Subcutaneous adipose tissue (tissue), 4 donors: ENCODE measurements around the gene FCGR2B. TPM values are rescaled to one million over a fixed set of nuclear protein-coding genes. Genes with fewer than 3 reads are reported as not detected.

Experiments
- total RNA-seq, 4 donors: library from RNA; depleted of rRNA; stranded (reverse); fragments of >200 nt; gene quantifications; one replicate each; pipeline ENCODE4 v1.1.0, GENCODE V29; 2016
- TF ChIP-seq, protein P1 (sequence below): fragments of 450-650 bp; IDR thresholded peaks from one replicate; pipeline ENCODE4 v1.5.1; 2016; ENCODE audit warnings: low read depth, mild to moderate bottlenecking, control low read depth, antibody characterized with exemption, moderate library complexity

Gene FCGR2B
- total RNA-seq, 4 donors from 2014 or later: 35.0 to 141 (median 102) TPM

DNA sequence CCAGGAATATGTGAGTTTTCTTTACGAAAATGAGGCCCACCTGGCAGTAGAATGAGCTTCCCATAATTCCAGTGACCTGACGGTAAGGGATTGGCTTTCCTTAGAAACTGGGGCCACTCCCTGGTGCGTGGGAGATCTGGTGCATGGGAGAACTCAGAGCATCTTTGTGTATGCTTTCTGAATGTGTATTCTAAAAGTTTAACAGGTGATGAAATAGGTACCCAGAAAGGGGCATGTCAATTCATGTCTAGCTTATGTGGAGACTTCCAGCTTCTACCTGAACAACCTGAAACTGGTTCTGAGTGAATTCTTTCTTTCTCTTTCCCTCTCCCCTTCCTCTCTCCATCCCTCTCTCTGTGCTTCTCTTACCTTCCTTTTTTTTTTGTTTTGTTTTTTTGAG lies 28.9 kb downstream of the FCGR2B start:
- TF ChIP-seq, protein P1, sequence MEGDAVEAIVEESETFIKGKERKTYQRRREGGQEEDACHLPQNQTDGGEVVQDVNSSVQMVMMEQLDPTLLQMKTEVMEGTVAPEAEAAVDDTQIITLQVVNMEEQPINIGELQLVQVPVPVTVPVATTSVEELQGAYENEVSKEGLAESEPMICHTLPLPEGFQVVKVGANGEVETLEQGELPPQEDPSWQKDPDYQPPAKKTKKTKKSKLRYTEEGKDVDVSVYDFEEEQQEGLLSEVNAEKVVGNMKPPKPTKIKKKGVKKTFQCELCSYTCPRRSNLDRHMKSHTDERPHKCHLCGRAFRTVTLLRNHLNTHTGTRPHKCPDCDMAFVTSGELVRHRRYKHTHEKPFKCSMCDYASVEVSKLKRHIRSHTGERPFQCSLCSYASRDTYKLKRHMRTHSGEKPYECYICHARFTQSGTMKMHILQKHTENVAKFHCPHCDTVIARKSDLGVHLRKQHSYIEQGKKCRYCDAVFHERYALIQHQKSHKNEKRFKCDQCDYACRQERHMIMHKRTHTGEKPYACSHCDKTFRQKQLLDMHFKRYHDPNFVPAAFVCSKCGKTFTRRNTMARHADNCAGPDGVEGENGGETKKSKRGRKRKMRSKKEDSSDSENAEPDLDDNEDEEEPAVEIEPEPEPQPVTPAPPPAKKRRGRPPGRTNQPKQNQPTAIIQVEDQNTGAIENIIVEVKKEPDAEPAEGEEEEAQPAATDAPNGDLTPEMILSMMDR: no peak

DNA sequence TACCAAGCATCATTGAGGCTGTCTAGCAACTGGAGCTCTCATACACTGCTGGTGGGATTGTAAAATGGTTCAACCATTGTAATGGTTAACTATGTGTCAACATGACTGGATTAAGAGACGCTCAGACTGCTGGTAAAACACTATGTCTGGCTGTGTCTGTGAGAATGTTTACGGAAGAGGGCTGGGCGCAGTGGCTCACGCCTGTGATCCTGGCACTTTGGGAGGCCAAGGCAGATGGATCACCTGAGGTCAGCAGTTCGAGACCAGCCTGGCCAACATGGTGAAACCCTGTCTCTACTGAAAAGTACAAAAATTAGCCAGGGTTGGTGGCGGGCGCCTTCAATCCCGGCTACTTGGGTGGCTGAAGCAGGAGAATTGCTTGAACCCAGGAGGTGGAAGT lies 39.3 kb downstream of the FCGR2B start:
- TF ChIP-seq, protein P1: no peak

DNA sequence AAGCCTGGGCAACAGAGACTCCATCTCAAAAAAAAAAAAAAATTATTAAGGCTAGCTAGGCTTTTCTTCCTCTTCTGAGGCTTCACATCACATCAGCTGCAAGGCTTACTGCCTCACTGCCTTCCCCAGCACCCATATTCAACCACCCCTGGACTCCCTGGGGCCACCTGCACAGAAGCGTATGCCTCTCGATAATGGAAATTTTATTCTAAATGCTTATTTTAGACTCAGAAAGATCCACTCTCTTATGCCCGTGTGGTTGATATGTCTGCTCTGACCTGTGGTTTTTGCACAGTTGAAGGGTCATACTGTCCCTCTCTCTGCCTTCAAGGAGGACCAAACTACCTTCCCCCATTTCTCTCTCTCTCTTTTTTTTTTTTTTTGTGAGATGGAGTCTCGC lies 42.6 kb downstream of the FCGR2B start:
- TF ChIP-seq, protein P1: no peak

DNA sequence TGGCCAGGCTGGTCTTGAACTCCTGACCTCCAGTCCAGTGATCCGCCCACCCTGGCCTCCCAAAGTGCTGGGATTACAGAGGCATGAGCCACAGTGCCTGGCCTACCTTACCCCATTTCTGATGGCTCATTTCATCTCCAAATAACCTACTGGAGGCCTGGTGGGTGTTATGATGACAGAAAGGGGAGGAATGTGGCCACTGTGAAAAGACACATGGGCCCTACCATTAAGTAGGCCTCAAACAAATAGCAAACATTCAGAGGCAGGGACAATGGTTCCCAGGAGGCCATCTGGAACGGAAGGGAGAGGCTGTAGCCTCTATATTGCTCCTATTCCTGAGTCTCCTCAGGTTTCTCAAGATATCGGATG lies 43.2 kb downstream of the FCGR2B start:
- TF ChIP-seq, protein P1: no peak

DNA sequence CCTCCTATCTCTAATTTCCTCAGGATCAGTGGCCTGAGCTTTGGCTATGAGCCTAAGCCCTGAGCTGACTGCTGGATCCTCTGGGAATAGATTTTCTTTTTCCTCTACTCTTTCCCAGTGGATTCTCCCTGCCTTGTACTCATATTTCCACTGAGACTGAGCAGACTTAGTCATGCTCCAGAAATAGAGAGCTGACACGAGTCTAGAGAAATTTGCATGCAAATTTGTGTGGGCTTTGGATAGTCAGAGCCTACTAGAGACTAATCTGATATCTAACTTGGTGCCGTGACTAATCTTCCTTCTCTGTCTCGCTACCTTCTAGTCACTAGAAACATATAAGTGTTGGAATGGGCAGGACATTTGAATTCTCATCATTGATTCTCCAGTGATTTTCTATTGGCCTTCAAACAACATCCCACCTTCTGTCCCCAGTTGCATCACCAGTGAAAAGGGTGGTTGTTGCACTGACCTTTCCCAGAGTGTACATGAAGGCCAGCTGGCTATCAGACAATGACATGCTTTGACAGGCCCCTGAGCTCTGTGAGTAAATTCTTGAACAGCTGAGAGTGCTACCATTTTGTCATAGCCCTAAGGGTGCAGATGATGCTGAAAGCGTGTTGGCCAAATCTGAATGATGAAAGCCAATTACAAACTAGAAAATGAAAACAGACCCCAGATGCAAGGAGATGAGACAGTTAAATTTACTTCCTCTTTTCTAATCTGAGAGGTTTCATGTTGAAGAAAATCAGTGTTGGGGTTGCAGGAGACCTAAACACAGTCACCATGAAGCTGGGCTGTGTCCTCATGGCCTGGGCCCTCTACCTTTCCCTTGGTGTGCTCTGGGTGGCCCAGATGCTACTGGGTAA lies 43.8 kb downstream of the FCGR2B start, which contains the start of gene FCRLA:
Gene FCRLA (plus strand): TSS at position 748 of the 866 bp plus-strand sequence. CDS start 36 bp downstream, at position 784.
- TF ChIP-seq, protein P1: no peak

DNA sequence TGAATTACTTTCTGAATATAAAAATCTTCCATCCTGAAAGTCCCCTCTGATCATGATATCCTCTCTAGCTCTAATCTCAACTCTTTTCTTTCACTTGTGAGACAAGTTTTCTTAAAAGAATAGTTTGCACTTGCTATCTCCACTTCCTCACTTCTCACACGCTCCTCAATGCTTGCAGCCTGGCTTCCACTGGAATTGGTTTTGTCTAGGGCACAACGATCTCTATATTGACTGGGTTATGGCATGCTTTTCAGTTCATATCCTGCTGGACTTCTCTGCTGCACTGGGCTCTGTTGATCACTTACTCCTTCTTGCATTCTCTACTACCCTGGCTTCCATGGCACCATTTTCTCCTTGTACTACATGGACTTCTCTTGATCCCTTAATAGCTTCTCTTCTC lies 44.6 kb downstream of the FCGR2B start:
- TF ChIP-seq, protein P1: no peak

DNA sequence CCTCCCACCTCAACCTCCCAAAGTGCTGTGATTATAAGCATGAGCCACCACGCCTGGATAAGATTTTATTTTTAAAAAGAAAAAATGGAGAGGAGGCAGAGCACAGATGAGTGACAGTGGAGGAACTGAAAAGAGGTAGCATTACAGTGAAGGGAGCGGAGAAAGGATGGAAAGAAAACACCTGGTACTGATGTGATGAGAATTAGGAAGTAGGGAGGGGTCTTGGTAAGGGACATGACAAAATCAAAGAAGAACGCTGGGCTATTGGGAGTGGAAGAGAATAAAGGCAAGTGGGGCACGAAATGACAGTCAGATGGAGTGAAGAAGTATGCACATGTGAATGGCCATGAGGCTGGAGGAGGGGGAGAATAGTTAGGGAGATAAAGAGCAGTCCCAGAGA lies 46.4 kb downstream of the FCGR2B start:
- TF ChIP-seq, protein P1: no peak
